ENCODE measurements around the gene VMAC. TPM values are rescaled to one million over a fixed set of nuclear protein-coding genes. Genes with fewer than 3 reads are reported as not detected.

The VMAC gene
- total and polyA plus RNA-seq, 2 of the 13 experiments (the other 11 are each of a cell fraction or from before 2014, with no cell fraction given) = 2.4 TPM

DNA sequence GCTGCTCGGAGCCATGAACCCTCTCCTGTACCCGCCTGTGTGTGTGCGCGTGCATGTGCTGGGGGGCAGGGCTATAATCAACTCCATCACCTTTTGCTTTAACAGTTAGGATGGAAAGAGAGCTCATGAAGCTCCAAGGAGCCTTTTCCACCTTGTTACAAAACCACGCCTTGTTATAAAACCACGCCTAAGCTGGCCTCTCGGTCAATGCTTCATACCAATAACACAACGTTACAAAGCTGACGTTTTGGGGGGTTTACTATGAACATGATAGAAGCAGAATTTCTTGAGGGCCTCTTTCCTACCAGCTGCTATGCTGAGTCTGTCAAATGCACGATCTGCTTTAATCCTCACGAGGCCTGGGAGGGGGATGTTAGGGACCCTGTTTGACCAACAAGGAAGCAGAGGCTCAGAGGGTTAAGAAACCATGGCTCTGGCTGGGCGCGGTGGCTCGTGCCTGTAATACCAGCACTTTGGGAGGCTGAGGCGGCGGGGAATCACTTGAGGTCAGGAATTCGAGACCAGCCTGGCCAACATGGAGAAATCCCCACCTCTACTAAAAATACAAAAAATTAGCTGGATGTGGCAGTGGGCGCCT is 21.3 kb downstream of the VMAC start:
- BruUV-seq (replicated peaks) = no TSS peak
- Histone ChIP-seq H3K79me2 (ENCODE audit: insufficient read depth, low read length) (no peaks in the 10 kb centered on the region), H3K4me2 (ENCODE audit: low read depth, low read length) (no peak overlapping the region), H3K27me3 (ENCODE audit: control insufficient read depth in 1 of 2, insufficient read depth in 2 of 2, low read length in 2 of 2) (no peaks in the 10 kb centered on the region; a peak in 1 of 5 replicates), H4K20me1 (ENCODE audit: insufficient read depth, low read length) (no peaks in the 10 kb centered on the region), H3K4me3 (replicated peaks in 1 of 3; ENCODE audit: insufficient read depth in 1 of 3, low read depth in 2 of 3, low read length in 3 of 3) (no peak overlapping the region), H3K36me3 (replicated peaks in 1 of 2; ENCODE audit: control insufficient read depth in 1 of 2, insufficient read depth in 2 of 2, low read length in 2 of 2) (peaks cover 61 to 97% of the 10 kb centered on the region in 2 experiments), H3K9ac (ENCODE audit: insufficient read depth, low read depth, low read length) (no peak overlapping the region), H3K9me3 (ENCODE audit: low read length) (no peaks in the 10 kb centered on the region), H3K4me1 (ENCODE audit: insufficient read depth, low read length) (no peaks in the 10 kb centered on the region), H3K27ac (ENCODE audit: extremely low read length, insufficient read depth, low read length) (no peak overlapping the region), H2AFZ (ENCODE audit: low read length) (no peak overlapping the region)
- in situ Hi-C loops (cut with HindIII; ENCODE audit: extremely low pct_ligation_motif_present, low pct_unique_long_range_greater_than_20kb) (no loop called here), intact Hi-C loops (cut with micrococcal nuclease; ENCODE audit: unreplicated experiment) (no loop called here)
- WGBS (ENCODE audit: low lambda C conversion rate) = 98% methylated on average over 18 of the region's 18 CpGs
- ChIA-PET CTCF (ENCODE audit: low intra/inter-chr PET ratio, low total read pairs) (no interaction called here), POLR2A (no interaction called here)
- DNase-seq (ENCODE audit: low spot score) (no peak), ATAC-seq (no peak), FAIRE-seq (no peak)
- TF ChIP-seq HIC2 (CRISPR knock-in tag; IDR thresholded peaks at IDR 0.05; ENCODE audit: low read depth) (no peak), ZNF598 (CRISPR knock-in tag; IDR thresholded peaks at IDR 0.05; ENCODE audit: borderline replicate concordance) (no peak), HDAC2 (CRISPR knock-in tag; IDR thresholded peaks at IDR 0.05) (no peak), PATZ1 (CRISPR knock-in tag; IDR thresholded peaks at IDR 0.05) (no peak), ZNF550 (CRISPR knock-in tag; IDR thresholded peaks at IDR 0.05; ENCODE audit: borderline replicate concordance) (no peak), ATM (IDR thresholded peaks at IDR 0.05; ENCODE audit: borderline replicate concordance) (no peak), MXD1 (CRISPR knock-in tag; IDR thresholded peaks at IDR 0.05) (no peak)
- TF ChIP-seq, protein P1, sequence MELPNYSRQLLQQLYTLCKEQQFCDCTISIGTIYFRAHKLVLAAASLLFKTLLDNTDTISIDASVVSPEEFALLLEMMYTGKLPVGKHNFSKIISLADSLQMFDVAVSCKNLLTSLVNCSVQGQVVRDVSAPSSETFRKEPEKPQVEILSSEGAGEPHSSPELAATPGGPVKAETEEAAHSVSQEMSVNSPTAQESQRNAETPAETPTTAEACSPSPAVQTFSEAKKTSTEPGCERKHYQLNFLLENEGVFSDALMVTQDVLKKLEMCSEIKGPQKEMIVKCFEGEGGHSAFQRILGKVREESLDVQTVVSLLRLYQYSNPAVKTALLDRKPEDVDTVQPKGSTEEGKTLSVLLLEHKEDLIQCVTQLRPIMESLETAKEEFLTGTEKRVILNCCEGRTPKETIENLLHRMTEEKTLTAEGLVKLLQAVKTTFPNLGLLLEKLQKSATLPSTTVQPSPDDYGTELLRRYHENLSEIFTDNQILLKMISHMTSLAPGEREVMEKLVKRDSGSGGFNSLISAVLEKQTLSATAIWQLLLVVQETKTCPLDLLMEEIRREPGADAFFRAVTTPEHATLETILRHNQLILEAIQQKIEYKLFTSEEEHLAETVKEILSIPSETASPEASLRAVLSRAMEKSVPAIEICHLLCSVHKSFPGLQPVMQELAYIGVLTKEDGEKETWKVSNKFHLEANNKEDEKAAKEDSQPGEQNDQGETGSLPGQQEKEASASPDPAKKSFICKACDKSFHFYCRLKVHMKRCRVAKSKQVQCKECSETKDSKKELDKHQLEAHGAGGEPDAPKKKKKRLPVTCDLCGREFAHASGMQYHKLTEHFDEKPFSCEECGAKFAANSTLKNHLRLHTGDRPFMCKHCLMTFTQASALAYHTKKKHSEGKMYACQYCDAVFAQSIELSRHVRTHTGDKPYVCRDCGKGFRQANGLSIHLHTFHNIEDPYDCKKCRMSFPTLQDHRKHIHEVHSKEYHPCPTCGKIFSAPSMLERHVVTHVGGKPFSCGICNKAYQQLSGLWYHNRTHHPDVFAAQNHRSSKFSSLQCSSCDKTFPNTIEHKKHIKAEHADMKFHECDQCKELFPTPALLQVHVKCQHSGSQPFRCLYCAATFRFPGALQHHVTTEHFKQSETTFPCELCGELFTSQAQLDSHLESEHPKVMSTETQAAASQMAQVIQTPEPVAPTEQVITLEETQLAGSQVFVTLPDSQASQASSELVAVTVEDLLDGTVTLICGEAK (IDR thresholded peaks at IDR 0.05) = no peak
- TF ChIP-seq, protein P1 (CRISPR knock-in tag; IDR thresholded peaks at IDR 0.05) = no peak
